HL-60 (cell line): ENCODE measurements around the gene UBQLN4.

ENCODE experiments used
- DNase-seq, 2 experiments: peaks; one replicate each; pipeline ENCODE4 v3.0.0-alpha.2; 2010 to 2020; ENCODE audit warnings: low read depth in 1 of 2, low spot score in 1 of 2
- H3K27ac ChIP-seq: fragments of 250-450 bp; sonication (Bioruptor Pico); replicated peaks from 2 replicates; pipeline ENCODE4 v1.5.1; 2020; ENCODE audit warnings: mild to moderate bottlenecking, moderate library complexity
- H3K27me3 ChIP-seq: fragments of 250-450 bp; sonication (Bioruptor Pico); 2 replicates; pipeline ENCODE4 v1.5.1; 2021; ENCODE audit warnings: mild to moderate bottlenecking, moderate library complexity; ENCODE audit not compliant: insufficient read depth, poor library complexity, severe bottlenecking
- H3K4me3 ChIP-seq: replicated peaks from 2 replicates; pipeline ENCODE4 v1.5.1; 2011; ENCODE audit warnings: mild to moderate bottlenecking, control low read depth, low read length; ENCODE audit not compliant: insufficient read depth
- GABPA ChIP-seq: IDR thresholded peaks from 2 replicates; pipeline ENCODE4 v1.6.1; 2012; ENCODE audit warnings: low read depth
- POLR2AphosphoS5 ChIP-seq: IDR thresholded peaks from 2 replicates; pipeline ENCODE4 v1.6.1; 2012; ENCODE audit warnings: low read depth
- SPI1 ChIP-seq: IDR thresholded peaks from 2 replicates; pipeline ENCODE4 v1.6.1; 2012; ENCODE audit warnings: low read depth, mild to moderate bottlenecking, borderline replicate concordance
- TF ChIP-seq, protein P1 (sequence below): IDR thresholded peaks from 2 replicates; pipeline ENCODE4 v1.6.1; 2012; ENCODE audit warnings: low read depth; ENCODE audit not compliant: insufficient replicate concordance
- TF ChIP-seq, protein P2 (sequence below): IDR thresholded peaks from one replicate; pipeline ENCODE4 v1.5.1; 2011; ENCODE audit warnings: low read length, control low read depth, inconsistent platforms; ENCODE audit not compliant: insufficient read depth

The UBQLN4 gene

GRCh38 chr1:156080241-156080862 lies 26.8 kb upstream of the UBQLN4 start:
- Histone ChIP-seq H3K4me3 (no peak overlapping the region), H3K27me3 (peaks cover 10% of the 10 kb centered on the region), H3K27ac (no peak overlapping the region)
- DNase-seq, result no peak
- TF ChIP-seq, protein P1, sequence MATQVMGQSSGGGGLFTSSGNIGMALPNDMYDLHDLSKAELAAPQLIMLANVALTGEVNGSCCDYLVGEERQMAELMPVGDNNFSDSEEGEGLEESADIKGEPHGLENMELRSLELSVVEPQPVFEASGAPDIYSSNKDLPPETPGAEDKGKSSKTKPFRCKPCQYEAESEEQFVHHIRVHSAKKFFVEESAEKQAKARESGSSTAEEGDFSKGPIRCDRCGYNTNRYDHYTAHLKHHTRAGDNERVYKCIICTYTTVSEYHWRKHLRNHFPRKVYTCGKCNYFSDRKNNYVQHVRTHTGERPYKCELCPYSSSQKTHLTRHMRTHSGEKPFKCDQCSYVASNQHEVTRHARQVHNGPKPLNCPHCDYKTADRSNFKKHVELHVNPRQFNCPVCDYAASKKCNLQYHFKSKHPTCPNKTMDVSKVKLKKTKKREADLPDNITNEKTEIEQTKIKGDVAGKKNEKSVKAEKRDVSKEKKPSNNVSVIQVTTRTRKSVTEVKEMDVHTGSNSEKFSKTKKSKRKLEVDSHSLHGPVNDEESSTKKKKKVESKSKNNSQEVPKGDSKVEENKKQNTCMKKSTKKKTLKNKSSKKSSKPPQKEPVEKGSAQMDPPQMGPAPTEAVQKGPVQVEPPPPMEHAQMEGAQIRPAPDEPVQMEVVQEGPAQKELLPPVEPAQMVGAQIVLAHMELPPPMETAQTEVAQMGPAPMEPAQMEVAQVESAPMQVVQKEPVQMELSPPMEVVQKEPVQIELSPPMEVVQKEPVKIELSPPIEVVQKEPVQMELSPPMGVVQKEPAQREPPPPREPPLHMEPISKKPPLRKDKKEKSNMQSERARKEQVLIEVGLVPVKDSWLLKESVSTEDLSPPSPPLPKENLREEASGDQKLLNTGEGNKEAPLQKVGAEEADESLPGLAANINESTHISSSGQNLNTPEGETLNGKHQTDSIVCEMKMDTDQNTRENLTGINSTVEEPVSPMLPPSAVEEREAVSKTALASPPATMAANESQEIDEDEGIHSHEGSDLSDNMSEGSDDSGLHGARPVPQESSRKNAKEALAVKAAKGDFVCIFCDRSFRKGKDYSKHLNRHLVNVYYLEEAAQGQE, result no peak
- no peak for TF ChIP-seq GABPA
- TF ChIP-seq, protein P2, sequence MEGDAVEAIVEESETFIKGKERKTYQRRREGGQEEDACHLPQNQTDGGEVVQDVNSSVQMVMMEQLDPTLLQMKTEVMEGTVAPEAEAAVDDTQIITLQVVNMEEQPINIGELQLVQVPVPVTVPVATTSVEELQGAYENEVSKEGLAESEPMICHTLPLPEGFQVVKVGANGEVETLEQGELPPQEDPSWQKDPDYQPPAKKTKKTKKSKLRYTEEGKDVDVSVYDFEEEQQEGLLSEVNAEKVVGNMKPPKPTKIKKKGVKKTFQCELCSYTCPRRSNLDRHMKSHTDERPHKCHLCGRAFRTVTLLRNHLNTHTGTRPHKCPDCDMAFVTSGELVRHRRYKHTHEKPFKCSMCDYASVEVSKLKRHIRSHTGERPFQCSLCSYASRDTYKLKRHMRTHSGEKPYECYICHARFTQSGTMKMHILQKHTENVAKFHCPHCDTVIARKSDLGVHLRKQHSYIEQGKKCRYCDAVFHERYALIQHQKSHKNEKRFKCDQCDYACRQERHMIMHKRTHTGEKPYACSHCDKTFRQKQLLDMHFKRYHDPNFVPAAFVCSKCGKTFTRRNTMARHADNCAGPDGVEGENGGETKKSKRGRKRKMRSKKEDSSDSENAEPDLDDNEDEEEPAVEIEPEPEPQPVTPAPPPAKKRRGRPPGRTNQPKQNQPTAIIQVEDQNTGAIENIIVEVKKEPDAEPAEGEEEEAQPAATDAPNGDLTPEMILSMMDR, result no peak
- no peak for TF ChIP-seq SPI1
- no peak for TF ChIP-seq POLR2AphosphoS5

- Histone ChIP-seq H3K27ac (no peak overlapping the region), H3K27me3 (peaks cover 10% of the 10 kb centered on the region), H3K4me3 (no peak overlapping the region)
- TF ChIP-seq SPI1, result no peak
- TF ChIP-seq, protein P1, result no peak
- TF ChIP-seq POLR2AphosphoS5, result no peak
- no peak for TF ChIP-seq GABPA
- TF ChIP-seq, protein P2, result no peak
- DNase-seq, result no peak
Measured at GRCh38 chr1:156079762-156080161, 26.2 kb upstream of the UBQLN4 start.

DNA sequence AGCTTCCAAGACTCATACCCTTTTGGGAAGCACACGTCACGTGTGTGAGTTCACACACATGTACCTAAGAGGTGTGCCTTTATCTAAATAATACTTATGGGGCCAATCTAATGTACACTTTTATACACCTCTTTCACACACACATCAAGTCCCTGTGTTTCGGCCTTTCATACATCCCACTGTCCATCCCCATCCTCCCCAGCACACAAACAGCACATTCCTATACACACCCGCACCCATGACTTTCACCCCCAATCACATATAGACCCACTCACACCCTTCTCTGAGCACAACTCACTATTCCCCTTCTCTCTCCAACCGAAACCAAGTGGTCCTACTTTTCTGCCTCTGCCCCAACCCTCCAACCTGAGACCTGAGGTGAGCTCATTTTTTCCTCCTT lies 25.1 kb upstream of the UBQLN4 start:
- DNase-seq, result no peak
- TF ChIP-seq GABPA (no peak), SPI1 (no peak), POLR2AphosphoS5 (no peak)
- TF ChIP-seq, protein P1, result no peak
- TF ChIP-seq, protein P2, result no peak
- Histone ChIP-seq H3K27me3 (peaks cover 10% of the 10 kb centered on the region), H3K27ac (no peak overlapping the region), H3K4me3 (no peak overlapping the region)
